ENCODE data around the gene DEDD2.

The DEDD2 gene

GRCh38 chr19:42168206-42168605 lies 49.3 kb downstream of the DEDD2 start:
- no peak for ATAC-seq
- Mint-ChIP-seq H3K4me3 (no peak overlapping the region), H3K27ac (no peak overlapping the region)

DNA sequence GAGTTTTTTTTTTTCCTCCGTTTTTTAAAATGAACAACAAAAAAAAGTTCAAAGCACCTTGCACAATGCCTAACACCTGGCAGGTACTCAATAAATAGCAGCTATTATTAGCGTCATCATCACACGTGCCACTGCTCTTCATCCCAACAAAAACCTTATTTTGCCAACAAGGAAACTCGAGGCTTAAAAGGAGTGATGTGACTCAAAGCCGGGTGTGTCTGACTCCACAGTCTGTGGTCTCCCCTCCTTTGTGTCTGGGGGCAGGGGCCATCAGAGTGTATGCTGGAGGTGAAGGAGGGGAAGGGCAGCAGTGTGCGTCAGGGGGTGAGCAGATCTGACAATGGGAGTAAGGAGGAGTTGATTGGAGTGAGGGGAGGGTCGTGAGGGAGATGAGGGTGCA lies 51.2 kb downstream of the DEDD2 start:
- no peak overlapping the region for H3K4me3 Mint-ChIP-seq
- no peaks in the 10 kb centered on the region for H3K4me1 Mint-ChIP-seq
- H3K36me3 Mint-ChIP-seq (ENCODE audit: low read depth) = no peaks in the 10 kb centered on the region
- DNase-seq (no peak), ATAC-seq (no peak)
- no peaks in the 10 kb centered on the region for H3K9me3 Mint-ChIP-seq
- no peak overlapping the region for H3K27ac Mint-ChIP-seq
- H3K27me3 Mint-ChIP-seq = no peaks in the 10 kb centered on the region

More at GRCh38 chr19:42168206-42168605, 49.3 kb downstream of the DEDD2 start:
- H3K27me3 Mint-ChIP-seq = no peaks in the 10 kb centered on the region
- no peaks in the 10 kb centered on the region for H3K36me3 Mint-ChIP-seq (ENCODE audit: low read depth)
- H3K4me1 Mint-ChIP-seq = no peaks in the 10 kb centered on the region
- H3K9me3 Mint-ChIP-seq = no peaks in the 10 kb centered on the region
- no peak for DNase-seq

- ATAC-seq (no peak), DNase-seq (no peak)
- Mint-ChIP-seq H3K4me1 (no peaks in the 10 kb centered on the region), H3K9me3 (no peaks in the 10 kb centered on the region), H3K27ac (no peak overlapping the region), H3K4me3 (no peak overlapping the region), H3K27me3 (no peaks in the 10 kb centered on the region), H3K36me3 (ENCODE audit: low read depth) (no peaks in the 10 kb centered on the region)
Measured at GRCh38 chr19:42165146-42165545, 52.3 kb downstream of the DEDD2 start.

GRCh38 chr19:42161616-42162263 lies 55.7 kb downstream of the DEDD2 start:
- no peak overlapping the region for H3K27ac Mint-ChIP-seq
- no peaks in the 10 kb centered on the region for H3K9me3 Mint-ChIP-seq
- DNase-seq (no peak), ATAC-seq (no peak)
- H3K4me1 Mint-ChIP-seq = no peaks in the 10 kb centered on the region
- H3K4me3 Mint-ChIP-seq = no peak overlapping the region
- H3K36me3 Mint-ChIP-seq (ENCODE audit: low read depth) = no peaks in the 10 kb centered on the region
- no peaks in the 10 kb centered on the region for H3K27me3 Mint-ChIP-seq

GRCh38 chr19:42159942-42160341 lies 57.5 kb downstream of the DEDD2 start:
- Mint-ChIP-seq H3K27ac (no peak overlapping the region), H3K27me3 (peaks cover 2% of the 10 kb centered on the region), H3K9me3 (no peaks in the 10 kb centered on the region), H3K4me1 (peaks cover 4% of the 10 kb centered on the region), H3K4me3 (no peak overlapping the region), H3K36me3 (ENCODE audit: low read depth) (no peaks in the 10 kb centered on the region)
- ATAC-seq (no peak), DNase-seq (no peak)

GRCh38 chr19:42158926-42159325 lies 58.6 kb downstream of the DEDD2 start:
- Mint-ChIP-seq H3K9me3 (no peaks in the 10 kb centered on the region), H3K4me3 (no peak overlapping the region), H3K36me3 (ENCODE audit: low read depth) (no peaks in the 10 kb centered on the region)

GRCh38 chr19:42156571-42156970 lies 60.9 kb downstream of the DEDD2 start:
- peaks cover 2% of the 10 kb centered on the region for H3K27me3 Mint-ChIP-seq
- H3K4me3 Mint-ChIP-seq = no peak overlapping the region
- no peak for ATAC-seq
- H3K4me1 Mint-ChIP-seq = peaks cover 12% of the 10 kb centered on the region
- no peaks in the 10 kb centered on the region for H3K36me3 Mint-ChIP-seq (ENCODE audit: low read depth)
- no peak for DNase-seq
- H3K27ac Mint-ChIP-seq = no peak overlapping the region
- H3K9me3 Mint-ChIP-seq = no peaks in the 10 kb centered on the region

More at GRCh38 chr19:42158926-42159325, 58.6 kb downstream of the DEDD2 start:
- peaks cover 2% of the 10 kb centered on the region for H3K27me3 Mint-ChIP-seq
- no peak overlapping the region for H3K27ac Mint-ChIP-seq
- no peak for ATAC-seq
- peaks cover 12% of the 10 kb centered on the region for H3K4me1 Mint-ChIP-seq
- DNase-seq = no peak

DNA sequence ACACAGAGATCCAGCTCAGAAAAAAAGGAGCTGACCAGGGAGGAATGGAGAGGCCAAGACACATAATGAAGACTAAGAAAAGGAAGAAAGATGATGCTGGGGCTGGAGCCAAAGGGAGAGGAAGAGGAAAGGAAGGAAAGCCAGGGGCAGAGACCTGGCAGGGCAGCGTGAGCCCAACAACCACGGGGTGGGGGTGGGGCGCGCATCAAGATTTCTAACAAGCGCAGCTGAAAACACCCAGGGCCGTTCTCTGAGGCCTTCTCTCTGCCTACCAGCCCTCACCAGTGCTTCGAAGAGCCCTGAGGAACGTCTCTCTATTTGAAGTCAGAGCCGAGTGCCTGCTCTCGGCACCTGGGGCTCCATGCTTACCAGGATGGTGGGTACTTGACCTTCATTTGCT lies 61.7 kb downstream of the DEDD2 start:
- Mint-ChIP-seq H3K4me1 (peaks cover 12% of the 10 kb centered on the region), H3K4me3 (no peak overlapping the region), H3K9me3 (no peaks in the 10 kb centered on the region), H3K27me3 (peaks cover 2% of the 10 kb centered on the region), H3K27ac (no peak overlapping the region), H3K36me3 (ENCODE audit: low read depth) (no peaks in the 10 kb centered on the region)
- no peak for DNase-seq
- no peak for ATAC-seq

DNA sequence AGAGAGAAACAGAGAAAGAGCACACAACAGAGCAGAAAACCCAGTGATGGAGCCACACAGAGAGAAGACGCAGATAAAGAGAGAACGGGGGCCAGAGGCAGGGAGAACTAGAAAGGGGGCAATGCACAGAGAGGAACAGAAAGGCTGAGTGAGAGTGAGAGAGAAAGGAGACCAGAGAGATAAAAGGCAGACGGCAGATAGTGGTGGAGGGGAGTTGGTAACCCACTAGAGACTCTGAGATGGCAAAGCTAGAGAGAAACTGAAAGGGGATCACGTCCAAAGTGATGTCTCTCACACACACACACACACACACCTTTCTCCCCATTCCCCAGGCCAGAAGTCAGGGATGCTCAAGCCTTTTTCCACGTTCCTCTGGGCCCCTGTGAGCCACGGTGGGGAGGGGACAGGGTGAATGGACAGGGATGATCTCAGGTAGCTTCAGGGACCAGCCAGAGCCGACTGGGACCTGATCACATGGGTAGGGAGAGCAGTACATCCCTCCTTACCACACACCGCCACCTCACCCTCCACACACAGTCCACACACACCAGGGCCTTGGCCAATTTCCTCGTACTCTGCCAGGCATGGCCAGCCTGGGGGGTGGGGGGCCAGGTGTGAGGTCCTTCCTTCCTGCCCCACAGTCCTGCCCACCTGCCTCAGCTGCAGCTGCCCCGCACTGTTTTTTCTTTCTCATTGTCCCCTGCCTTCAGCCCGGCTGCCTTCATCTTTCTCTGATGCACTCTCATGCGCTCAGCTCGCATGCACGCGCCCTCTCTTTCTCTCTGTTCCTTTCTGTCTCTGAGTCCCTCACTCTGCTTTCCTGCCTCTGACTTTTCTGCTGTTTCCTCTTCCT lies 62.8 kb downstream of the DEDD2 start:
- Mint-ChIP-seq H3K36me3 (ENCODE audit: low read depth) (no peaks in the 10 kb centered on the region), H3K9me3 (no peaks in the 10 kb centered on the region), H3K4me3 (no peak overlapping the region), H3K4me1 (peaks cover 12% of the 10 kb centered on the region), H3K27me3 (peaks cover 2% of the 10 kb centered on the region), H3K27ac (peak overlapping the region; percentile 24)
- peak; percentile 11 for ATAC-seq
- DNase-seq = no peak

- Mint-ChIP-seq H3K9me3 (no peaks in the 10 kb centered on the region), H3K4me1 (peaks cover 19% of the 10 kb centered on the region), H3K36me3 (ENCODE audit: low read depth) (no peaks in the 10 kb centered on the region), H3K27me3 (peaks cover 6% of the 10 kb centered on the region), H3K4me3 (no peak overlapping the region), H3K27ac (no peak overlapping the region)
- ATAC-seq (no peak), DNase-seq (no peak)
Measured at GRCh38 chr19:42153672-42154433, 63.6 kb downstream of the DEDD2 start.

- H3K9me3 Mint-ChIP-seq = no peaks in the 10 kb centered on the region
- H3K36me3 Mint-ChIP-seq (ENCODE audit: low read depth) = no peaks in the 10 kb centered on the region
- H3K27ac Mint-ChIP-seq = no peak overlapping the region
- no peak for ATAC-seq
- H3K27me3 Mint-ChIP-seq = peaks cover 6% of the 10 kb centered on the region
- peaks cover 26% of the 10 kb centered on the region for H3K4me1 Mint-ChIP-seq
- no peak overlapping the region for H3K4me3 Mint-ChIP-seq
- DNase-seq = no peak
Measured at GRCh38 chr19:42152910-42153671, 64.4 kb downstream of the DEDD2 start.

- H3K4me1 Mint-ChIP-seq = peaks cover 29% of the 10 kb centered on the region
- H3K4me3 Mint-ChIP-seq = no peak overlapping the region
- ATAC-seq = no peak
Measured at GRCh38 chr19:42151782-42152684, 65.4 kb downstream of the DEDD2 start.

GRCh38 chr19:42150911-42151361 lies 66.5 kb downstream of the DEDD2 start:
- peaks cover 4% of the 10 kb centered on the region for H3K27me3 Mint-ChIP-seq

More at GRCh38 chr19:42151782-42152684, 65.4 kb downstream of the DEDD2 start:
- DNase-seq = no peak
- Mint-ChIP-seq H3K27me3 (peaks cover 6% of the 10 kb centered on the region), H3K36me3 (ENCODE audit: low read depth) (no peaks in the 10 kb centered on the region), H3K9me3 (no peaks in the 10 kb centered on the region), H3K27ac (no peak overlapping the region)

More at GRCh38 chr19:42150911-42151361, 66.5 kb downstream of the DEDD2 start:
- no peak for ATAC-seq
- Mint-ChIP-seq H3K4me1 (peaks cover 29% of the 10 kb centered on the region), H3K27ac (no peak overlapping the region), H3K9me3 (no peaks in the 10 kb centered on the region), H3K36me3 (ENCODE audit: low read depth) (no peaks in the 10 kb centered on the region), H3K4me3 (no peak overlapping the region)
- no peak for DNase-seq
